Measurements from ENCODE around the gene DBN1. TPM values are rescaled to one million over a fixed set of nuclear protein-coding genes. Genes with fewer than 3 reads are reported as not detected.

Gene DBN1
- total RNA-seq, 1 donor from 2014 or later = 1,261 TPM

- H3K4me3 Mint-ChIP-seq (ENCODE audit: unreplicated experiment) = no peak overlapping the region
- DNase-seq = no peak
- H3K36me3 Mint-ChIP-seq (ENCODE audit: unreplicated experiment) = no peaks in the 10 kb centered on the region
- TF ChIP-seq CTCF (IDR thresholded peaks at IDR 0.05; ENCODE audit: partially characterized antibody, unreplicated experiment) = no peak
- no peak overlapping the region for H3K27ac Mint-ChIP-seq (ENCODE audit: unreplicated experiment)
- peaks cover 5% of the 10 kb centered on the region for H3K27me3 Mint-ChIP-seq (ENCODE audit: unreplicated experiment)
- no peaks in the 10 kb centered on the region for H3K9me3 Mint-ChIP-seq (ENCODE audit: unreplicated experiment)
- peaks cover 5% of the 10 kb centered on the region for H3K4me1 Mint-ChIP-seq (ENCODE audit: low read depth, unreplicated experiment)
Measured at GRCh38 chr5:177432143-177432838, 41.1 kb downstream of the DBN1 start.

- no peak for TF ChIP-seq CTCF (IDR thresholded peaks at IDR 0.05; ENCODE audit: partially characterized antibody, unreplicated experiment)
- Mint-ChIP-seq H3K4me3 (ENCODE audit: unreplicated experiment) (no peak overlapping the region), H3K36me3 (ENCODE audit: unreplicated experiment) (no peaks in the 10 kb centered on the region), H3K9me3 (ENCODE audit: unreplicated experiment) (no peaks in the 10 kb centered on the region), H3K4me1 (ENCODE audit: low read depth, unreplicated experiment) (peaks cover 5% of the 10 kb centered on the region), H3K27me3 (ENCODE audit: unreplicated experiment) (peaks cover 5% of the 10 kb centered on the region), H3K27ac (ENCODE audit: unreplicated experiment) (no peak overlapping the region)
- DNase-seq = no peak
Measured at GRCh38 chr5:177431317-177432142, 41.9 kb downstream of the DBN1 start.

GRCh38 chr5:177430972-177431316 lies 42.5 kb downstream of the DBN1 start:
- no peak for TF ChIP-seq CTCF (IDR thresholded peaks at IDR 0.05; ENCODE audit: partially characterized antibody, unreplicated experiment)
- H3K4me3 Mint-ChIP-seq (ENCODE audit: unreplicated experiment) = no peak overlapping the region
- no peaks in the 10 kb centered on the region for H3K36me3 Mint-ChIP-seq (ENCODE audit: unreplicated experiment)
- H3K27me3 Mint-ChIP-seq (ENCODE audit: unreplicated experiment) = peaks cover 10% of the 10 kb centered on the region
- H3K9me3 Mint-ChIP-seq (ENCODE audit: unreplicated experiment) = peaks cover 5% of the 10 kb centered on the region
- peaks cover 5% of the 10 kb centered on the region for H3K4me1 Mint-ChIP-seq (ENCODE audit: low read depth, unreplicated experiment)
- DNase-seq = no peak
- H3K27ac Mint-ChIP-seq (ENCODE audit: unreplicated experiment) = no peak overlapping the region

- Mint-ChIP-seq H3K4me1 (ENCODE audit: low read depth, unreplicated experiment) (peaks cover 7% of the 10 kb centered on the region), H3K4me3 (ENCODE audit: unreplicated experiment) (peak overlapping the region; percentile 11), H3K36me3 (ENCODE audit: unreplicated experiment) (no peaks in the 10 kb centered on the region), H3K27ac (ENCODE audit: unreplicated experiment) (peak overlapping the region; percentile 14), H3K9me3 (ENCODE audit: unreplicated experiment) (peaks cover 5% of the 10 kb centered on the region), H3K27me3 (ENCODE audit: unreplicated experiment) (peaks cover 10% of the 10 kb centered on the region)
- no peak for DNase-seq
- TF ChIP-seq CTCF (IDR thresholded peaks at IDR 0.05; ENCODE audit: partially characterized antibody, unreplicated experiment) = no peak
Measured at GRCh38 chr5:177430140-177430951, 43.1 kb downstream of the DBN1 start.
